Hepatocyte (in vitro differentiated cells): Measurements from ENCODE around the gene ISL1.

Experiments used
- CTCF ChIP-seq: fragments of 200-600 bp; sonication (generic); IDR thresholded peaks from 2 replicates; pipeline ENCODE4 v1.5.1; 2016; ENCODE audit warnings: antibody characterized with exemption, mild to moderate bottlenecking; ENCODE audit not compliant: poor library complexity
- EZH2 ChIP-seq: fragments of 200-600 bp; sonication (generic); IDR thresholded peaks from 2 replicates; pipeline ENCODE4 v1.6.1; 2016; ENCODE audit warnings: antibody characterized with exemption, mild to moderate bottlenecking, borderline replicate concordance
- EZH2phosphoT487 ChIP-seq: fragments of 200-600 bp; sonication (generic); IDR thresholded peaks from one replicate; pipeline ENCODE4 v1.6.1; 2018; ENCODE audit warnings: antibody characterized with exemption, mild to moderate bottlenecking, low read depth, moderate library complexity; ENCODE audit not compliant: unreplicated experiment, severe bottlenecking

GRCh38 chr5:51433052-51433710, 49.9 kb downstream of the ISL1 start:
- TF ChIP-seq CTCF (no peak), EZH2phosphoT487 (no peak), EZH2 (no peak)
